Measurements from ENCODE around the gene PRMT1. TPM values are rescaled to one million over a fixed set of nuclear protein-coding genes. Genes with fewer than 3 reads are reported as not detected.

Gene PRMT1
- total and polyA plus RNA-seq, 9 of the 15 experiments (the other 6 are each of a cell fraction or from before 2014, with no cell fraction given): 13.3 to 464 (median 326) TPM

- TF ChIP-seq, protein P1, sequence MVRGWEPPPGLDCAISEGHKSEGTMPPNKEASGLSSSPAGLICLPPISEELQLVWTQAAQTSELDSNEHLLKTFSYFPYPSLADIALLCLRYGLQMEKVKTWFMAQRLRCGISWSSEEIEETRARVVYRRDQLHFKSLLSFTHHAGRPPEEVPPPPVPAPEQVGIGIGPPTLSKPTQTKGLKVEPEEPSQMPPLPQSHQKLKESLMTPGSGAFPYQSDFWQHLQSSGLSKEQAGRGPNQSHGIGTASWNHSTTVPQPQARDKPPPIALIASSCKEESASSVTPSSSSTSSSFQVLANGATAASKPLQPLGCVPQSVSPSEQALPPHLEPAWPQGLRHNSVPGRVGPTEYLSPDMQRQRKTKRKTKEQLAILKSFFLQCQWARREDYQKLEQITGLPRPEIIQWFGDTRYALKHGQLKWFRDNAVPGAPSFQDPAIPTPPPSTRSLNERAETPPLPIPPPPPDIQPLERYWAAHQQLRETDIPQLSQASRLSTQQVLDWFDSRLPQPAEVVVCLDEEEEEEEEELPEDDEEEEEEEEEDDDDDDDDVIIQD (CRISPR knock-in tag; IDR thresholded peaks at IDR 0.05): no peak
- TF ChIP-seq RAD21 (CRISPR knock-in tag; conservative IDR thresholded peaks at IDR 0.05 in 1 of 2, IDR thresholded peaks at IDR 0.05 in 1 of 2) (no peak), MYNN (IDR thresholded peaks at IDR 0.05) (no peak), MYNN (CRISPR knock-in tag; IDR thresholded peaks at IDR 0.05) (no peak), LEF1 (IDR thresholded peaks at IDR 0.05) (peak; percentile 90), MEIS2 (IDR thresholded peaks at IDR 0.05; ENCODE audit: partially characterized antibody) (peak; percentile 20), CREBBP (IDR thresholded peaks at IDR 0.05; ENCODE audit: low read depth, low read length) (no peak), HIVEP1 (CRISPR knock-in tag; IDR thresholded peaks at IDR 0.05) (no peak), CBFB (CRISPR knock-in tag; IDR thresholded peaks at IDR 0.05) (no peak), CTCF (IDR thresholded peaks at IDR 0.05 in 2 of 3, conservative IDR thresholded peaks at IDR 0.05 in 1 of 3; ENCODE audit: insufficient read depth in 2 of 3, low read depth in 1 of 3, low read length in 3 of 3) (0 out of 6 replicates have a peak, but pooled peaks of 1 of the 3 experiments have one; percentile 2), CREB5 (CRISPR knock-in tag; IDR thresholded peaks at IDR 0.05) (no peak), IRF1 (CRISPR knock-in tag; IDR thresholded peaks at IDR 0.05; ENCODE audit: borderline replicate concordance) (no peak), SAP30 (IDR thresholded peaks at IDR 0.05; ENCODE audit: borderline replicate concordance, insufficient read depth, low read depth, low read length, poor library complexity, severe bottlenecking) (no peak), RBM34 (IDR thresholded peaks at IDR 0.05; ENCODE audit: borderline replicate concordance, insufficient read depth, low read length) (no peak), BCL6 (CRISPR knock-in tag; IDR thresholded peaks at IDR 0.05) (no peak), MAZ (CRISPR knock-in tag; conservative IDR thresholded peaks at IDR 0.05 in 1 of 2, IDR thresholded peaks at IDR 0.05 in 1 of 2) (peak; percentile 81 to 85), ELK1 (CRISPR knock-in tag; IDR thresholded peaks at IDR 0.05) (no peak), CBX5 (IDR thresholded peaks at IDR 0.05; ENCODE audit: borderline replicate concordance, low read depth) (no peak)
- TF ChIP-seq, protein P2, sequence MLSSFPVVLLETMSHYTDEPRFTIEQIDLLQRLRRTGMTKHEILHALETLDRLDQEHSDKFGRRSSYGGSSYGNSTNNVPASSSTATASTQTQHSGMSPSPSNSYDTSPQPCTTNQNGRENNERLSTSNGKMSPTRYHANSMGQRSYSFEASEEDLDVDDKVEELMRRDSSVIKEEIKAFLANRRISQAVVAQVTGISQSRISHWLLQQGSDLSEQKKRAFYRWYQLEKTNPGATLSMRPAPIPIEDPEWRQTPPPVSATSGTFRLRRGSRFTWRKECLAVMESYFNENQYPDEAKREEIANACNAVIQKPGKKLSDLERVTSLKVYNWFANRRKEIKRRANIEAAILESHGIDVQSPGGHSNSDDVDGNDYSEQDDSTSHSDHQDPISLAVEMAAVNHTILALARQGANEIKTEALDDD (IDR thresholded peaks at IDR 0.05): no peak
Observed at GRCh38 chr19:49640113-49640898, 36.8 kb upstream of the PRMT1 start, which contains the start of gene RRAS (continued).
